K562 (cell line): ENCODE results near the gene TDRD6. TPM values are rescaled to one million over a fixed set of nuclear protein-coding genes. Genes with fewer than 3 reads are reported as not detected.

Experiments
- ATAC-seq: fragments of 200-7000 bp; cut with Tn5 transposase; 3 replicates; pipeline ENCODE4 v1.9.1; 2020; ENCODE audit warnings: moderate library complexity
- BruUV-seq: library from RNA; stranded (reverse); fragments of 400-500 nt; replicated peaks from 2 replicates; lab custom pipeline; 2021; lab: Mats Ljungman, UMichigan
- CTCF ChIA-PET: fragments of 300-600 bp; formaldehyde crosslinking; extraction: SDS; loops from one replicate; lab custom pipeline; 2021; ENCODE audit warnings: low intra/inter-chr PET ratio; lab: Yijun Ruan, JAX
- POLR2A ChIA-PET: fragments of 300-600, 350-650 bp; sonication (Branson Sonifier 250); formaldehyde crosslinking; extraction: SDS; loops from one replicate; lab custom pipeline; 2021; ENCODE audit warnings: antibody characterized with exemption, inconsistent platforms; lab: Yijun Ruan, JAX
- DNase-seq, 4 experiments: peaks; one replicate each; pipeline versions ENCODE4 v3.0.0 to v3.0.0-alpha.2; 2011 to 2018; ENCODE audit warnings: low spot score in 3 of 4, mixed read lengths in 3 of 4; ENCODE audit errors: extremely low read depth in 1 of 4
- FAIRE-seq: peaks from 2 replicates; lab custom pipeline; 2011; peaks lifted over from hg19 to GRCh38; lab: Jason Lieb, UNC
- H2AFZ ChIP-seq: 2 replicates; pipeline ENCODE4 v1.6.0; 2011; ENCODE audit warnings: low read depth, low read length, control low read depth, inconsistent platforms
- H3K27ac ChIP-seq: fragments of 200-600 bp; 3 replicates; pipeline ENCODE4 v1.8.0; 2011; ENCODE audit warnings: low read depth, mild to moderate bottlenecking, control low read depth, inconsistent platforms, low read length, moderate library complexity, mixed read lengths; ENCODE audit errors: extremely low read depth
- H3K27me3 ChIP-seq, 2 experiments: fragments of 300-600 bp in 1 of 2; 2 replicates in 1 of 2; 3 replicates in 1 of 2; pipeline versions ENCODE4 v1.6.0 to v1.8.0; 2011; ENCODE audit warnings: inconsistent platforms in 2 of 2, low read length in 2 of 2, mild to moderate bottlenecking in 1 of 2, mixed read lengths in 1 of 2, moderate library complexity in 1 of 2; ENCODE audit not compliant: control insufficient read depth in 2 of 2, insufficient read depth in 2 of 2
- H3K36me3 ChIP-seq: fragments of 300-600 bp; 3 replicates; pipeline ENCODE4 v1.8.0; 2011; ENCODE audit warnings: mild to moderate bottlenecking, low read length, inconsistent platforms; ENCODE audit not compliant: control insufficient read depth, insufficient read depth
- H3K4me1 ChIP-seq, 2 experiments: fragments of 200-600 bp in 1 of 2; replicated peaks in 1 of 2; 2 replicates in 1 of 2; 3 replicates in 1 of 2; pipeline versions ENCODE4 v1.5.1 to v1.8.0; 2011; ENCODE audit warnings: inconsistent platforms in 2 of 2, low read length in 2 of 2, mild to moderate bottlenecking in 1 of 2, mixed read lengths in 1 of 2, moderate library complexity in 1 of 2; ENCODE audit not compliant: control insufficient read depth in 2 of 2, insufficient read depth in 2 of 2
- H3K4me2 ChIP-seq: 2 replicates; pipeline ENCODE4 v1.6.1; 2011; ENCODE audit warnings: low read length, control low read depth, inconsistent platforms, mixed read lengths; ENCODE audit not compliant: insufficient read depth
- H3K4me3 ChIP-seq: fragments of 200-600 bp; sonication (generic), shearing (Covaris generic); 2 replicates; pipeline ENCODE4 v1.5.1; 2016; ENCODE audit warnings: control low read depth, inconsistent platforms
- H3K79me2 ChIP-seq: fragments of 200-600 bp; 3 replicates; pipeline ENCODE4 v1.8.0; 2011; ENCODE audit warnings: low read length, inconsistent platforms; ENCODE audit not compliant: control insufficient read depth, insufficient read depth
- H3K9ac ChIP-seq, 2 experiments: 2 replicates each; pipeline versions ENCODE4 v1.6.0 to v1.6.1; 2011; ENCODE audit warnings: low read depth in 2 of 2, low read length in 2 of 2, control low read depth in 1 of 2, inconsistent platforms in 1 of 2, mild to moderate bottlenecking in 1 of 2, mixed read lengths in 1 of 2; ENCODE audit not compliant: insufficient read depth in 1 of 2
- H3K9me1 ChIP-seq: one replicate; pipeline ENCODE4 v1.6.0; 2011; ENCODE audit warnings: inconsistent platforms, mild to moderate bottlenecking, low read length, moderate library complexity; ENCODE audit not compliant: control insufficient read depth, insufficient read depth
- H3K9me3 ChIP-seq: replicated peaks from 2 replicates; pipeline ENCODE4 v1.5.1; 2011; ENCODE audit warnings: low read depth, low read length, inconsistent platforms; ENCODE audit not compliant: control insufficient read depth, insufficient read depth
- H4K20me1 ChIP-seq: replicated peaks from 2 replicates; pipeline ENCODE4 v1.6.1; 2011; ENCODE audit warnings: low read length, inconsistent platforms, mixed read lengths; ENCODE audit not compliant: control insufficient read depth, insufficient read depth
- AFF1 ChIP-seq, 2 experiments: fragments of 450-650 bp; IDR thresholded peaks; 2 replicates each; pipeline ENCODE4 v1.6.1; 2018; ENCODE audit warnings: mild to moderate bottlenecking in 2 of 2, low read depth in 1 of 2; ENCODE audit not compliant: partially characterized antibody in 2 of 2
- NFYB ChIP-seq: IDR thresholded peaks from 2 replicates; pipeline ENCODE4 v1.6.1; 2011; ENCODE audit warnings: mild to moderate bottlenecking, moderate library complexity; ENCODE audit not compliant: insufficient read length; ENCODE audit errors: extremely low read depth
- POLR2A ChIP-seq: fragments of 450-650 bp; conservative IDR thresholded peaks from 2 replicates; pipeline ENCODE4 v1.6.1; 2016
- STAT5A ChIP-seq: IDR thresholded peaks from 2 replicates; pipeline ENCODE4 v1.6.1; 2012; ENCODE audit warnings: low read length, inconsistent platforms, borderline replicate concordance
- TBP ChIP-seq: optimal IDR thresholded peaks from 2 replicates; pipeline ENCODE3; 2011; ENCODE audit warnings: low read depth, low read length, improper control_type of control experiment
- UBTF ChIP-seq, 2 experiments: IDR thresholded peaks; 2 replicates each; pipeline ENCODE4 v1.6.1; 2012; ENCODE audit warnings: improper control_type of control experiment in 2 of 2, low read depth in 2 of 2, low read length in 2 of 2, borderline replicate concordance in 1 of 2
- ZNF23 ChIP-seq: fragments of 250-450 bp; sonication (Bioruptor Pico); IDR thresholded peaks from 2 replicates; pipeline ENCODE4 v1.4.0; 2020; ENCODE audit warnings: mild to moderate bottlenecking
- WGBS: fragments of 100-300 bp; shearing (Covaris generic); methylation state at CpG from one replicate; pipeline ENCODE4 v1.1.6; 2016; ENCODE audit warnings: low coverage, mixed read lengths; ENCODE audit not compliant: insufficient coverage; ENCODE audit errors: missing lambda C conversion rate; 5-methylcytosine and 5-hydroxymethylcytosine counted together
- in situ Hi-C: fragments of 300-500 bp; cut with MboI; formaldehyde crosslinking; loops from 4 replicates; pipeline ENCODE4 v1.15.0; 2018; ENCODE audit warnings: inconsistent platforms, mixed read lengths
- intact Hi-C: fragments of 100-400 bp; cut with micrococcal nuclease; formaldehyde crosslinking; loops from 2 replicates; pipeline ENCODE4 v1.14.2; 2022
- polyA plus RNA-seq, 8 experiments: library from polyadenylated mRNA; depleted of rRNA in 4 of 8; stranded (reverse) in 5 of 8; unstranded in 3 of 8; fragments of >200 nt; fragmentation: Nextera tagmentation in 2 of 8; fragmentation: Illumina TruSeq in 1 of 8; extraction: Ambion mirVana in 2 of 8; extraction: Trizol in 1 of 8; gene quantifications; 2 replicates each; pipeline versions ENCODE4 v1.2.1 to v1.2.3, GENCODE V29; 2011 to 2014; ENCODE audit warnings: inconsistent platforms in 1 of 8, missing spikeins in 1 of 8
- total RNA-seq, 7 experiments: library from RNA; depleted of rRNA in 6 of 7; stranded (reverse); fragments of >200 nt in 6 of 7; fragmentation: Illumina TruSeq in 2 of 7; extraction: Trizol in 2 of 7; gene quantifications; 2 replicates each; pipeline versions ENCODE4 v1.2.1 to v1.2.3, GENCODE V29; 2011 to 2021; ENCODE audit warnings: low replicate concordance in 1 of 7

TDRD6 gene
- total and polyA plus RNA-seq, 9 of the 15 experiments (the other 6 are each of a cell fraction or from before 2014, with no cell fraction given) = under 0.01 to 0.53 (median 0.14) TPM; not detected in 1

DNA sequence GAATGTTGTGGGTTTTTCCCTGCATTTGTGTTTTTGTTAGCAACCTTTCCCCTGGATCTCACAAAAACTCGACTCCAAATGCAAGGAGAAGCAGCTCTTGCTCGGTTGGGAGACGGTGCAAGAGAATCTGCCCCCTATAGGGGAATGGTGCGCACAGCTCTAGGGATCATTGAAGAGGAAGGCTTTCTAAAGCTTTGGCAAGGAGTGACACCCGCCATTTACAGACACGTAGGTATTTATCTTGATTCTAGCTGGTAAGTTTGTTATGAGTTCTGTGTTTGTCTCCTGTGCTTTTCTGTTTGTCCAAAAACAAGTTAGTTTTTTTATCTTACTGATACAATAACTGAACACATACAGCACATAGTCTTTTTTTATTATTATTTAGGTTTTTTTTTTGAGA, 31.9 kb upstream of the TDRD6 start (continued):
- no peak for TF ChIP-seq TBP

- Histone ChIP-seq H3K4me2 (no peak overlapping the region), H3K9ac (no peak overlapping the region), H3K4me3 (no peak overlapping the region), H3K79me2 (no peaks in the 10 kb centered on the region), H3K36me3 (no peaks in the 10 kb centered on the region), H3K9me3 (no peaks in the 10 kb centered on the region), H2AFZ (no peak overlapping the region), H3K27ac (no peak overlapping the region), H3K4me1 (peaks cover 0 to 8% of the 10 kb centered on the region in 2 experiments; a peak in 2 of 5 replicates), H4K20me1 (no peaks in the 10 kb centered on the region), H3K9me1 (no peaks in the 10 kb centered on the region), H3K27me3 (peaks cover 2 to 11% of the 10 kb centered on the region in 2 experiments; a peak in 3 of 5 replicates)
- in situ Hi-C loops (no loop called here), intact Hi-C loops (no loop called here)
- no TSS peak for BruUV-seq
- ChIA-PET CTCF (no interaction called here), POLR2A (no interaction called here)
- FAIRE-seq = no peak
- no peak for TF ChIP-seq ZNF23 (CRISPR knock-in tag)
- no peak for TF ChIP-seq NFYB
- TF ChIP-seq POLR2A = no peak
- TF ChIP-seq STAT5A = no peak
- no peak for DNase-seq
- ATAC-seq = no peak
Measured at GRCh38 chr6:46657642-46658041, 30.0 kb upstream of the TDRD6 start.

DNA sequence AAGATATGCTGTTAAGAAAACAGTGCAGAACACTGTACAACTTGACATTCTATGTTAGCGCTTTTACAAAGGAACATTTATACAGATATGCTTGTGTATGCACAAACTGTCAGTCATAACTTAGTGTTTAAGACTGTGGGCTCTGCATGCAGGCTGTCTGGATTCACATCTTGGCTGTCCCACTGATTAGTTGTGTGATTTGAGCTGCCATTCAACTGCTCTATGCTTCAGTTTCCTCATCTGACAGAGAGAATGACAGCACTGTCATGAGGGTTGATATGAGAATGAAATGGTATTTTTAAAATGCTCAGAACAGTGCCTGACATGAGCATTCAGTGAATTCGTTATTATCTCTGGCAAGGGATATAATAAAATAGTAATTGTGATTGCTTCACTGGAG, 26.2 kb upstream of the TDRD6 start:
- CTCF ChIA-PET = no interaction called here
- in situ Hi-C loops = no loop called here
- BruUV-seq = no TSS peak
- intact Hi-C loops = no loop called here
- no peak overlapping the region for H3K9ac ChIP-seq
- no peak overlapping the region for H2AFZ ChIP-seq
- no peaks in the 10 kb centered on the region for H3K9me3 ChIP-seq
- H4K20me1 ChIP-seq = no peaks in the 10 kb centered on the region
- H3K4me1 ChIP-seq = no peaks in the 10 kb centered on the region
- POLR2A ChIA-PET = no interaction called here
- H3K27ac ChIP-seq = no peak overlapping the region
- WGBS = 0% methylated on average over 2 of the region's 2 CpGs
- ATAC-seq (no peak), FAIRE-seq (no peak), DNase-seq (no peak)
- H3K79me2 ChIP-seq = no peaks in the 10 kb centered on the region
- H3K27me3 ChIP-seq = no peaks in the 10 kb centered on the region
- no peak overlapping the region for H3K4me3 ChIP-seq
- H3K9me1 ChIP-seq = no peaks in the 10 kb centered on the region
- no peaks in the 10 kb centered on the region for H3K36me3 ChIP-seq
- H3K4me2 ChIP-seq = no peak overlapping the region
- TF ChIP-seq UBTF (IDR thresholded peaks at IDR 0.05; ENCODE audit: borderline replicate concordance in 1 of 2, low read depth in 2 of 2, low read length in 2 of 2) (no peak), AFF1 (IDR thresholded peaks at IDR 0.05; ENCODE audit: low read depth in 1 of 2, partially characterized antibody in 2 of 2) (no peak)
